BE2C (cell line): ENCODE measurements around the gene SLC27A1.
A peak's percentile ranks its signal among the peaks of the same experiment; 100 is the strongest.
"Not testable (repeated sequence)": the region's sequence is repeated elsewhere in the genome, so short reads cannot be mapped to it uniquely, and the experiment has no call there.

ENCODE experiments used
- DNase-seq: peaks from one replicate; pipeline ENCODE4 v3.0.0-alpha.2; 2020
- H3K27me3 ChIP-seq: fragments of 250-450 bp; sonication (Bioruptor Pico); 2 replicates; pipeline ENCODE4 v1.5.1; 2020; ENCODE audit warnings: mild to moderate bottlenecking
- H3K36me3 ChIP-seq: fragments of 250-450 bp; sonication (Bioruptor Pico); 2 replicates; pipeline ENCODE4 v1.5.1; 2020; ENCODE audit warnings: mild to moderate bottlenecking
- H3K4me1 ChIP-seq: fragments of 250-450 bp; sonication (Bioruptor Pico); 2 replicates; pipeline ENCODE4 v1.5.1; 2020
- H3K4me3 ChIP-seq: 2 replicates; pipeline ENCODE4 v1.5.1; 2011; ENCODE audit warnings: low read depth, low read length
- H3K9me3 ChIP-seq: fragments of 250-450 bp; sonication (Bioruptor Pico); 2 replicates; pipeline ENCODE4 v1.5.1; 2020
- CTCF ChIP-seq: IDR thresholded peaks from 2 replicates; pipeline ENCODE4 v1.5.1; 2012; ENCODE audit warnings: mild to moderate bottlenecking, low read depth, low read length

SLC27A1 gene

DNA sequence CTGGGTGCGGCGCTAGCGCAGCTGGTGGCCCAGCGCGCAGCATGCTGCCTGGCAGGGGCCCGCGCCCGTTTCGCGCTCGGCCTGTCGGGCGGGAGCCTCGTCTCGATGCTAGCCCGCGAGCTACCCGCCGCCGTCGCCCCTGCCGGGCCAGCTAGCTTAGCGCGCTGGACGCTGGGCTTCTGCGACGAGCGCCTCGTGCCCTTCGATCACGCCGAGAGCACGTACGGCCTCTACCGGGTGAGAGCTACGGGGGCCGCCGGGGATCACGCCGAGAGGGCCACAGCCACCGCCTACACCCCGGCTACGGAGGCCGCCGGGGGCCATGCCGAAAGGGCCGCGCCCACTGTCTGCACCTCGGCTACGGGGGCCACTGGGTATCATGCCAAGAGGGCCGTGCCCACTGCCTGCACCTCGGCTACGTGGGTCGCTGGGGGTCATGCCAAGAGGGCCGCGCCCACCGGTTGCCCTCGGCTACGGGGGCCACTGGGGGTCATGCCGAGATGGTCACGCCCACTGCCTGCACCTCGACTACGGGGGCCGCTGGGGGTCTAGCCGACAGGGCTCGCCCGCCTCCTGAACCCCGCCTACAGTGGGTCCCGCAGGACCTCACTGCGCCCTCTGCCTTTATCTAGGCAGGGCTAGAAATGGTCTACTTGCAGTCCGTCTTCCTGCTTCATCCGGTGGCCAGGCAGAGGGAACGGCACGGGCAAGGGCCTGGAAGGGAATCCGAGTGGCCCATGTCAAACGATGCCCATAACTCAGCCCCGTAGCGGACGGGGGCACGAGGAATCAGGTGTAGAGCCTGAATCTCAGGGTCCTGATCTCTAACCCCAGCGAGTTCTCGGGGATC, 41.6 kb downstream of the SLC27A1 start:
- TF ChIP-seq CTCF: 0 out of 2 replicates have a peak, but pooled peaks have one; percentile 12
- H3K4me1 ChIP-seq: no peaks in the 10 kb centered on the region
- DNase-seq: peak; percentile 75
- no peaks in the 10 kb centered on the region for H3K36me3 ChIP-seq
- H3K4me3 ChIP-seq: peak overlapping the region; percentile 81
- H3K27me3 ChIP-seq: no peaks in the 10 kb centered on the region
- H3K9me3 ChIP-seq: no peaks in the 10 kb centered on the region

DNA sequence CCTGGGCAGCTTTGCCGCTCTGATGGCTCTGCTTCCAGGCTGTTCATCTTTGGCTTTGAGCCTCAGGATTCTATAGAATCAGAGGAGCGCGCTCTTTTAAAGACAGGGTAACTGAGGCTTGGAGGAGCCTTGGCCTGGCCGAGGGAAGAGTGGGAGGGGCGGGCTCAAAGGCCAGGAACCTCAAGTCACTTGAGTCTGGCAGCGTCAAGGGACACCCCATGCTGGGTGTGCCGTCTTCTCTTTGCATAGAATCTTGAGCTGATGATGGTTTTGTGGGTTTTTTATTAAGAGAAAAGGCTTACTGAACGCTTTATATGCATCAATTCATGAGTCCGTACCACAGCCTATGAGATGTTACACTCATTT, 42.2 kb downstream of the SLC27A1 start:
- TF ChIP-seq CTCF: no peak
- Histone ChIP-seq H3K4me1 (no peaks in the 10 kb centered on the region), H3K9me3 (0 out of 2 replicates have a peak, but pooled peaks cover 4% of the 10 kb centered on the region), H3K36me3 (peaks cover 5% of the 10 kb centered on the region), H3K4me3 (peak overlapping the region; percentile 81), H3K27me3 (no peaks in the 10 kb centered on the region)
- no peak for DNase-seq

GRCh38 chr19:17515408-17516149, 45.3 kb downstream of the SLC27A1 start:
- DNase-seq: no peak
- Histone ChIP-seq H3K36me3 (peaks cover 5% of the 10 kb centered on the region), H3K9me3 (0 out of 2 replicates have a peak, but pooled peaks cover 5% of the 10 kb centered on the region), H3K27me3 (no peaks in the 10 kb centered on the region), H3K4me3 (no peak overlapping the region), H3K4me1 (no peaks in the 10 kb centered on the region)
- TF ChIP-seq CTCF: no peak

DNA sequence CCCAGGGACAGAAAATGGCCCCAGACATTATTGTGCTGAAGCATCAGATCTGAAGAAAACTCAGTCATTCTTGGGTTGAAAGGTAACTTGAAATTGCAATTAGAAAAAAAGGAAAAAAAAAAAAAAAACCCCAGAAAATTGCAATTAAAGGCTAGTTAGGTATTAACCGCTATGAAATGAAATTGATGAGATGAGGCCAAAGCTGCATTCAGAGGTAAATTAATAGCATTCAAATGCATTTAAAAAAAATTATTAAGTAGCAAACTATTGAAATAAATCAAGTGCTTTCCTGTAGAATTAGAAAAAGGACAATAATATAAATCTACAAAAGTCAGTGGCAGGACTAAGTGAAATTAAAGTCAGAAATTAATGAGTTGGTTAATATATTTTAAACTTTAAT, 47.6 kb downstream of the SLC27A1 start:
- no peak for TF ChIP-seq CTCF
- H3K4me3 ChIP-seq: no peak overlapping the region
- no peak for DNase-seq
- 0 out of 2 replicates have a peak, but pooled peaks cover 5% of the 10 kb centered on the region for H3K9me3 ChIP-seq
- no peaks in the 10 kb centered on the region for H3K4me1 ChIP-seq
- H3K36me3 ChIP-seq: peaks cover 5% of the 10 kb centered on the region
- no peaks in the 10 kb centered on the region for H3K27me3 ChIP-seq

DNA sequence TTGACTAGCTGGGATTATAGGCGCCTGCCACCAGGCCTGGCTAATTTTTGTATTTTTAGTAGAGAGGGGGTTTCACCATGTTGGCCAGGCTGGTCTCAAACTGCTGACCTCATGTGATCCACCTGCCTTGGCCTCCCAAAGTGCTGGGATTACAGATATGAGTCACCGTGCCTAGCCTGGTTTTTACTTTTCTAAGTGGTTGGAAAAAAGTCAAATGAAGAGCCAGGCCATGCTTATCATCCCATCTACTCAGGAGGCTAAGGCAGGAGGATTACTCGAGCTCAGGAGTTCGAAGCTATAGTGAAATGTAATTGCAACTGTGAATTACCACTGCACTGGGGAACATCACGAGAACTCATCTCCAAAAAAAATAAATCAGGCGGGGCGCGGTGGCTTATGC, 48.3 kb downstream of the SLC27A1 start:
- H3K27me3 ChIP-seq, H3K4me1 ChIP-seq, DNase-seq, H3K36me3 ChIP-seq, H3K9me3 ChIP-seq, H3K4me3 ChIP-seq: not testable (repeated sequence)

DNA sequence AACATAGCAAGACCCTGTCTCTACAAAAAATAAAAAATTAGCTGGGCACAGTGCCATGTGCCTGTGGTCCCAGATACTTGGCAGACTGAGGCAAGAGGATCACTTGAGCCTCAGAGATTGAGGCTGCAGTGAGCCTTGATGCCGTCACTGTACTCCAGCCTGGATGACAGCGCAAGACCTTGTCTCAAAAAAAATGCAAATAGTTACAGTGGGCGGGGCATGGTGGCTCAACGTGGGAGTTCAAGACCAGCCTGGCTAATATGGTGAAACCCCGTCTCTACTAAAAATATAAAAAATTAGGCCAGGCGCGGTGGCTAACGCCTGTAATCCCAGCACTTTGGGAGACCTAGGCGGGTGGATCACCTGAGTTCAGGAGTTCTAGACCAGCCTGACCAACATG, 49.6 kb downstream of the SLC27A1 start:
- Histone ChIP-seq H3K9me3 (0 out of 2 replicates have a peak, but pooled peaks cover 5% of the 10 kb centered on the region), H3K27me3 (no peaks in the 10 kb centered on the region), H3K4me3 (no peak overlapping the region), H3K36me3 (peaks cover 5% of the 10 kb centered on the region), H3K4me1 (no peaks in the 10 kb centered on the region)
- no peak for DNase-seq
- TF ChIP-seq CTCF: no peak
